Astrocyte of the spinal cord (primary cell): ENCODE measurements around the gene CHD6.

Experiments
- DNase-seq: peaks from one replicate; pipeline ENCODE4 v3.0.0; 2011; ENCODE audit warnings: low read depth, low spot score
- H3K4me3 ChIP-seq: 2 replicates; pipeline ENCODE4 v1.5.1; 2011; ENCODE audit warnings: low read depth, mild to moderate bottlenecking, low read length, moderate library complexity
- CTCF ChIP-seq: IDR thresholded peaks from 2 replicates; pipeline ENCODE4 v1.5.1; 2012; ENCODE audit warnings: low read depth, mild to moderate bottlenecking, low read length, inconsistent platforms
- in situ Hi-C: cut with HindIII; loops from 2 replicates; pipeline ENCODE4 v1.10.0; 2017; ENCODE audit warnings: low sequenced_read_pairs

Gene CHD6

GRCh38 chr20:41398408-41398807 is 219.8 kb downstream of the CHD6 start:
- no peak for DNase-seq
- H3K4me3 ChIP-seq, result no peak overlapping the region
- in situ Hi-C loops, result no loop called here
- TF ChIP-seq CTCF, result no peak

GRCh38 chr20:41395667-41396664 is 222.2 kb downstream of the CHD6 start:
- in situ Hi-C loops, result no loop called here
- TF ChIP-seq CTCF, result no peak
- no peak overlapping the region for H3K4me3 ChIP-seq
- no peak for DNase-seq

- no peak for DNase-seq
- in situ Hi-C loops, result no loop called here
- H3K4me3 ChIP-seq, result no peak overlapping the region
- no peak for TF ChIP-seq CTCF
Observed at GRCh38 chr20:41394931-41395666, 223.1 kb downstream of the CHD6 start.

- in situ Hi-C loops, result no loop called here
- no peak overlapping the region for H3K4me3 ChIP-seq
- TF ChIP-seq CTCF, result no peak
- DNase-seq, result no peak
Observed at GRCh38 chr20:41394081-41394480, 224.1 kb downstream of the CHD6 start.

GRCh38 chr20:41393705-41394066 is 224.5 kb downstream of the CHD6 start:
- no peak for DNase-seq
- in situ Hi-C loops, result no loop called here
- H3K4me3 ChIP-seq, result no peak overlapping the region
- no peak for TF ChIP-seq CTCF

- no peak overlapping the region for H3K4me3 ChIP-seq
- in situ Hi-C loops, result no loop called here
- no peak for TF ChIP-seq CTCF
- DNase-seq, result no peak
Observed at GRCh38 chr20:41392871-41393704, 225.1 kb downstream of the CHD6 start.
